Lower lobe of right lung (tissue), 2 donors: ENCODE results near the gene HYI. TPM values are rescaled to one million over a fixed set of nuclear protein-coding genes. Genes with fewer than 3 reads are reported as not detected.

Source experiments
- ATAC-seq, 2 donors: fragments of 200-7000 bp; cut with Tn5 transposase; one replicate each; pipeline ENCODE4 v1.9.1; 2020 to 2022; ENCODE audit warnings: mild to moderate bottlenecking in 2 of 2, moderate library complexity in 2 of 2
- DNase-seq: peaks from one replicate; pipeline ENCODE4 v3.0.0-alpha.2; 2020
- H3K27ac ChIP-seq: fragments of 200-600 bp; one replicate; pipeline ENCODE4 v1.8.0; 2022
- H3K27me3 ChIP-seq: fragments of 200-600 bp; one replicate; pipeline ENCODE4 v1.8.0; 2022; ENCODE audit warnings: low read depth
- H3K36me3 ChIP-seq: fragments of 200-600 bp; one replicate; pipeline ENCODE4 v1.8.0; 2022; ENCODE audit warnings: mild to moderate bottlenecking
- H3K4me1 ChIP-seq: fragments of 200-600 bp; one replicate; pipeline ENCODE4 v1.8.0; 2022
- H3K4me3 ChIP-seq: fragments of 200-600 bp; one replicate; pipeline ENCODE4 v1.8.0; 2022; ENCODE audit warnings: mild to moderate bottlenecking
- H3K9me3 ChIP-seq: fragments of 200-600 bp; one replicate; pipeline ENCODE4 v1.8.0; 2022
- CTCF ChIP-seq: fragments of 200-600 bp; IDR thresholded peaks from one replicate; pipeline ENCODE4 v1.8.0; 2022; ENCODE audit warnings: antibody characterized with exemption, mild to moderate bottlenecking
- intact Hi-C: fragments of 100-400 bp; cut with DNase I; formaldehyde crosslinking; loops from one replicate; pipeline ENCODE4 v1.11.0; 2022
- total RNA-seq: library from RNA; stranded (reverse); fragmentation: NEBNext Ultra II Directional; extraction: Animal tissue kit (Norgen Biotek cat#: 25700); gene quantifications from one replicate; pipeline ENCODE4 v1.2.1, GENCODE V29; 2021
- donor health status: DM: no; HTN: yes; CAD: no; lungs with severe emphysema.

The HYI gene
- total RNA-seq, 1 donor from 2014 or later, result 67.7 TPM

DNA sequence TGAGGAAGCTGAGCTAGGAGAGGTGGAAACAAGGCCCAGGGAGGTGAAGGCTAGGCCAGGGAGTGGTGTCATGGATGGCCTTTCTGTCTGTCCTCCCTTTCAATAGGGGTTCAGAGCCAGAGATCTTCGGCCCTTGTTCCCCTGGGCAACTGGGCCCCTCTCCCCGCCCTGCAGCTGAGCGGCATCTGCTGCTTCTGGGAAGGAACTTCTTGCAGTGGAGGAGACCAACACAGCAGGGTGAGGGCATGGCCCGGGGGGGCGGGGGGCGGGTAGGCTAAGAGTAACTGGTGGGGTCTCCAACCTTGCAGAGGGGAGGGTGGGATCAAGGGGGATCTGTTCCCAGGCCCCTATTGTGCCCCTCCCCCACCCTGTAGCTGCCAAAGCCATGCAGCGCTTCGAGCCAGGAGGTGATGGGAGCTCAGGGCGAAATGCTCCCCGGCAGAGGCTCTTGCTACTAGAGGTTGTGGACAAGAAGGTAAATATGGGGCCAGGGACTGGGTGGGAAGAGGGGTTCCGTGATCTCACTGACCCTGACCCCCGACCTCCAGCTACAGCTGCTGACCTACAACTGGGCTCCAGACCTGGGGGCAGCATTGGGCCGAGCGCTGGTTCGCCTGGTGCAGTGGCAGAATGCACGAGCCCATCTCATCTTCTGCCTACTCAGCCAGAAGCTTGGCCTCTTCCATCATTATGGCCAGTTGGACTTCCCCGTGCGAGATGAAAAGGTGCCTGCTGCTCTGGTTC is 11.7 kb downstream of the HYI start:
- intact Hi-C loops, result no loop called here
- no peak overlapping the region for H3K27ac ChIP-seq
- peaks cover under 1% of the 10 kb centered on the region for H3K4me1 ChIP-seq
- no peak for ATAC-seq
- no peaks in the 10 kb centered on the region for H3K27me3 ChIP-seq
- DNase-seq, result no peak
- H3K4me3 ChIP-seq, result no peak overlapping the region
- TF ChIP-seq CTCF, result no peak
- peaks cover 99% of the 10 kb centered on the region for H3K36me3 ChIP-seq
- no peaks in the 10 kb centered on the region for H3K9me3 ChIP-seq

GRCh38 chr1:43441166-43441893 is 12.4 kb downstream of the HYI start:
- no peak for DNase-seq
- H3K36me3 ChIP-seq, result peaks cover 99% of the 10 kb centered on the region
- intact Hi-C loops, result no loop called here

GRCh38 chr1:43440358-43440757 is 13.4 kb downstream of the HYI start:
- H3K4me1 ChIP-seq, result peaks cover 17% of the 10 kb centered on the region
- no peak for TF ChIP-seq CTCF
- H3K27me3 ChIP-seq, result no peaks in the 10 kb centered on the region
- H3K27ac ChIP-seq, result no peak overlapping the region
- intact Hi-C loops, result no loop called here
- no peaks in the 10 kb centered on the region for H3K9me3 ChIP-seq
- no peak overlapping the region for H3K4me3 ChIP-seq
- ATAC-seq, result no peak
- DNase-seq, result no peak
- H3K36me3 ChIP-seq, result peaks cover 97% of the 10 kb centered on the region

More at GRCh38 chr1:43441166-43441893, 12.4 kb downstream of the HYI start:
- Histone ChIP-seq H3K27ac (no peak overlapping the region), H3K27me3 (no peaks in the 10 kb centered on the region), H3K4me1 (peaks cover 8% of the 10 kb centered on the region), H3K4me3 (no peak overlapping the region), H3K9me3 (no peaks in the 10 kb centered on the region)
- no peak for TF ChIP-seq CTCF
- ATAC-seq, result no peak

- no peak for DNase-seq
These were observed 13.9 kb downstream of the HYI start for GRCh38 chr1:43439781-43440180.

More at GRCh38 chr1:43439781-43440180, 13.9 kb downstream of the HYI start:
- H3K27ac ChIP-seq, result no peak overlapping the region
- H3K9me3 ChIP-seq, result no peaks in the 10 kb centered on the region
- H3K4me1 ChIP-seq, result peaks cover 17% of the 10 kb centered on the region
- no peak overlapping the region for H3K4me3 ChIP-seq
- TF ChIP-seq CTCF, result no peak
- intact Hi-C loops, result no loop called here
- H3K27me3 ChIP-seq, result no peaks in the 10 kb centered on the region
- ATAC-seq, result no peak
- H3K36me3 ChIP-seq, result peaks cover 97% of the 10 kb centered on the region
